Esophagus squamous epithelium (tissue), 4 donors: Measurements from ENCODE around the gene NOXO1.

ENCODE experiments used
- CTCF ChIP-seq, 6 experiments: fragments of 450-650 bp in 4 of 6; fragments of 200-600 bp in 2 of 6; sonication (generic) in 2 of 6; IDR thresholded peaks; one replicate each; pipeline ENCODE4 v1.5.1; 2016 to 2019; ENCODE audit warnings: antibody characterized with exemption in 6 of 6, mild to moderate bottlenecking in 4 of 6, moderate library complexity in 4 of 6
- POLR2A ChIP-seq, 4 donors: fragments of 450-650 bp; IDR thresholded peaks; one replicate each; pipeline ENCODE4 v1.6.1; 2017; ENCODE audit warnings: antibody characterized with exemption in 4 of 4, mild to moderate bottlenecking in 4 of 4, moderate library complexity in 3 of 4

- TF ChIP-seq CTCF (IDR thresholded peaks at IDR 0.05) (no peak), POLR2A (IDR thresholded peaks at IDR 0.05) (peak in 2 of 4 donors; percentile 21 to 60)
Observed at GRCh38 chr16:1979271-1980029, 1.8 kb downstream of the NOXO1 start.
